H1 (cell line): ENCODE data around the gene MTFMT. TPM values are rescaled to one million over a fixed set of nuclear protein-coding genes. Genes with fewer than 3 reads are reported as not detected.

ENCODE experiments used
- CTCF ChIA-PET: fragments of 300-600 bp; sonication (Branson Sonifier 250); formaldehyde crosslinking; loops from one replicate; lab custom pipeline; 2021; ENCODE audit not compliant: partially characterized antibody; lab: Charles Lee
- POLR2A ChIA-PET: fragments of 300-600 bp; sonication (Branson Sonifier 250); formaldehyde crosslinking; loops from one replicate; lab custom pipeline; 2021; ENCODE audit warnings: inconsistent platforms; ENCODE audit not compliant: partially characterized antibody; lab: Charles Lee
- DNase-seq, 2 experiments: peaks; one replicate each; pipeline versions ENCODE4 v3.0.0 to v3.0.0-alpha.2; 2010 to 2022; ENCODE audit warnings: low spot score in 2 of 2, low read depth in 1 of 2, mixed read lengths in 1 of 2
- FAIRE-seq: peaks from 2 replicates; lab custom pipeline; 2011; peaks lifted over from hg19 to GRCh38; lab: Jason Lieb, UNC
- H2AFZ ChIP-seq: 2 replicates; pipeline ENCODE4 v1.8.1; 2012; ENCODE audit warnings: low read length, inconsistent platforms
- H2AK5ac ChIP-seq: 2 replicates; pipeline ENCODE4 v1.6.1; 2013; ENCODE audit warnings: low read depth, low read length
- H2BK120ac ChIP-seq: replicated peaks from 2 replicates; pipeline ENCODE3; 2013; ENCODE audit warnings: low read depth, low read length, inconsistent platforms
- H2BK12ac ChIP-seq: 2 replicates; pipeline ENCODE4 v1.6.1; 2013; ENCODE audit warnings: low read depth, low read length
- H2BK15ac ChIP-seq: 2 replicates; pipeline ENCODE4 v1.6.1; 2013; ENCODE audit warnings: low read length
- H2BK20ac ChIP-seq: 2 replicates; pipeline ENCODE4 v1.6.1; 2013; ENCODE audit warnings: low read length
- H2BK5ac ChIP-seq: 2 replicates; pipeline ENCODE4 v1.6.1; 2013; ENCODE audit warnings: low read depth, low read length
- H3K14ac ChIP-seq: 2 replicates; pipeline ENCODE4 v1.6.1; 2013; ENCODE audit warnings: inconsistent platforms; ENCODE audit not compliant: insufficient read length
- H3K18ac ChIP-seq: 2 replicates; pipeline ENCODE4 v1.6.1; 2013; ENCODE audit warnings: low read length; ENCODE audit errors: extremely low read depth
- H3K23ac ChIP-seq: 2 replicates; pipeline ENCODE4 v1.6.1; 2013; ENCODE audit warnings: inconsistent platforms; ENCODE audit not compliant: insufficient read length
- H3K23me2 ChIP-seq: 2 replicates; pipeline ENCODE4 v1.6.1; 2013; ENCODE audit warnings: low read depth, low read length
- H3K27ac ChIP-seq: 2 replicates; pipeline ENCODE4 v1.6.1; 2011; ENCODE audit warnings: low read depth, low read length, inconsistent platforms
- H3K27me3 ChIP-seq, 4 experiments: replicated peaks in 1 of 4; 1 replicate in 1 of 4; 2 replicates in 3 of 4; pipeline versions ENCODE4 v1.6.1 to v1.8.1; 2011 to 2013; ENCODE audit warnings: low read length in 3 of 4, mild to moderate bottlenecking in 3 of 4, inconsistent platforms in 2 of 4, mixed read lengths in 2 of 4, moderate library complexity in 1 of 4; ENCODE audit not compliant: control insufficient read depth in 3 of 4, insufficient read depth in 3 of 4; ENCODE audit errors: extremely low read depth in 1 of 4
- H3K36me3 ChIP-seq, 4 experiments: 2 replicates each; pipeline versions ENCODE4 v1.6.1 to v1.8.1; 2011 to 2013; ENCODE audit warnings: mild to moderate bottlenecking in 4 of 4, low read length in 3 of 4, moderate library complexity in 2 of 4, control low read depth in 1 of 4, inconsistent platforms in 1 of 4; ENCODE audit not compliant: insufficient read depth in 4 of 4, control insufficient read depth in 2 of 4
- H3K4ac ChIP-seq: replicated peaks from 2 replicates; pipeline ENCODE3; 2013; ENCODE audit warnings: low read length, low read depth, mixed read lengths, inconsistent platforms; ENCODE audit not compliant: insufficient read length
- H3K4me1 ChIP-seq, 4 experiments: replicated peaks in 1 of 4; 1 replicate in 1 of 4; 2 replicates in 3 of 4; pipeline versions ENCODE4 v1.6.1 to v1.8.1; 2011 to 2013; ENCODE audit warnings: low read length in 3 of 4, inconsistent platforms in 2 of 4, mixed read lengths in 1 of 4; ENCODE audit not compliant: insufficient read depth in 4 of 4, control insufficient read depth in 3 of 4
- H3K4me2 ChIP-seq, 2 experiments: 2 replicates each; pipeline versions ENCODE4 v1.6.1 to v1.8.1; 2011 to 2013; ENCODE audit warnings: low read depth in 2 of 2, low read length in 2 of 2, control low read depth in 1 of 2, inconsistent platforms in 1 of 2, mild to moderate bottlenecking in 1 of 2; ENCODE audit not compliant: insufficient read depth in 1 of 2
- H3K4me3 ChIP-seq, 4 experiments: fragments of 200-600, 300-600 bp in 1 of 4; sonication (generic), shearing (Covaris generic), sonication (Bioruptor Twin) in 1 of 4; 2 replicates each; pipeline versions ENCODE4 v1.5.1 to v1.8.1; 2011 to 2016; ENCODE audit warnings: low read length in 4 of 4, low read depth in 3 of 4, control low read depth in 2 of 4, inconsistent platforms in 2 of 4, mild to moderate bottlenecking in 2 of 4, mixed read lengths in 1 of 4, moderate library complexity in 1 of 4; ENCODE audit not compliant: insufficient read depth in 2 of 4; ENCODE audit errors: extremely low read depth in 1 of 4
- H3K56ac ChIP-seq: replicated peaks from 2 replicates; pipeline ENCODE3; 2013; ENCODE audit warnings: low read depth, mild to moderate bottlenecking, mixed read lengths, low read length, inconsistent platforms; ENCODE audit not compliant: insufficient read length
- H3K79me1 ChIP-seq: 2 replicates; pipeline ENCODE4 v1.6.1; 2013; ENCODE audit warnings: low read depth, low read length, control low read depth
- H3K79me2 ChIP-seq, 2 experiments: 2 replicates each; pipeline versions ENCODE4 v1.6.1 to v1.8.1; 2012 to 2013; ENCODE audit warnings: low read length in 2 of 2, mild to moderate bottlenecking in 2 of 2, inconsistent platforms in 1 of 2; ENCODE audit not compliant: insufficient read depth in 2 of 2, control insufficient read depth in 1 of 2
- H3K9ac ChIP-seq, 4 experiments: replicated peaks in 1 of 4; 1 replicate in 1 of 4; 2 replicates in 3 of 4; pipeline versions ENCODE4 v1.6.1 to v1.8.1; 2011 to 2013; ENCODE audit warnings: low read depth in 3 of 4, low read length in 3 of 4, control low read depth in 2 of 4, mild to moderate bottlenecking in 2 of 4, moderate library complexity in 2 of 4, inconsistent platforms in 1 of 4; ENCODE audit errors: extremely low read depth in 1 of 4
- H3K9me3 ChIP-seq, 2 experiments: 2 replicates each; pipeline versions ENCODE4 v1.6.1 to v1.8.1; 2012 to 2013; ENCODE audit warnings: mild to moderate bottlenecking in 2 of 2, moderate library complexity in 2 of 2, control low read depth in 1 of 2, inconsistent platforms in 1 of 2, low read depth in 1 of 2, low read length in 1 of 2, mixed read lengths in 1 of 2; ENCODE audit not compliant: insufficient read depth in 2 of 2
- H4K20me1 ChIP-seq, 2 experiments: replicated peaks in 1 of 2; 2 replicates each; pipeline versions ENCODE3 to v1.8.1; 2011 to 2013; ENCODE audit warnings: inconsistent platforms in 2 of 2, low read length in 2 of 2, mild to moderate bottlenecking in 1 of 2; ENCODE audit not compliant: insufficient read depth in 2 of 2, control insufficient read depth in 1 of 2
- H4K5ac ChIP-seq: 2 replicates; pipeline ENCODE4 v1.6.1; 2013; ENCODE audit warnings: low read length, low read depth, mixed read lengths, inconsistent platforms; ENCODE audit not compliant: insufficient read length
- H4K8ac ChIP-seq: 2 replicates; pipeline ENCODE4 v1.8.0; 2013; ENCODE audit warnings: mild to moderate bottlenecking, moderate library complexity, low read length, inconsistent platforms; ENCODE audit not compliant: insufficient read depth; ENCODE audit errors: extremely low read depth
- H4K91ac ChIP-seq: replicated peaks from 2 replicates; pipeline ENCODE3; 2013; ENCODE audit warnings: low read length, mixed read lengths, inconsistent platforms; ENCODE audit not compliant: insufficient read length
- RAD21 ChIP-seq, 2 experiments: IDR thresholded peaks in 1 of 2; conservative IDR thresholded peaks in 1 of 2; 2 replicates each; pipeline ENCODE4 v1.6.1; 2011; ENCODE audit warnings: low read depth in 2 of 2, low read length in 2 of 2, improper control_type of control experiment in 1 of 2, inconsistent platforms in 1 of 2, mild to moderate bottlenecking in 1 of 2, moderate library complexity in 1 of 2
- SP4 ChIP-seq: IDR thresholded peaks from 2 replicates; pipeline ENCODE4 v1.6.1; 2012; ENCODE audit warnings: low read length, inconsistent platforms
- WGBS, 2 experiments: shearing (Covaris generic) in 1 of 2; methylation state at CpG; one replicate each; pipeline versions ENCODE4 v1.1.6 to v1.1.7; 2013 to 2015; ENCODE audit warnings: low lambda C conversion rate in 2 of 2, mixed read lengths in 2 of 2, inconsistent platforms in 1 of 2, low coverage in 1 of 2, missing lambda C conversion rate in 1 of 2; ENCODE audit not compliant: insufficient replicate concordance in 2 of 2, insufficient coverage in 1 of 2, insufficient read length in 1 of 2; ENCODE audit errors: extremely low coverage in 1 of 2, missing lambda C conversion rate in 1 of 2; 5-methylcytosine and 5-hydroxymethylcytosine counted together
- polyA plus RNA-seq, 7 experiments: library from polyadenylated mRNA; depleted of rRNA in 3 of 7; stranded (reverse) in 5 of 7; unstranded in 2 of 7; fragments of >200 nt in 5 of 7; fragments of 200-250 nt in 2 of 7; gene quantifications; 1 replicate in 5 of 7; 2 replicates in 1 of 7; 4 replicates in 1 of 7; pipeline versions ENCODE4 v1.2.1 to v1.2.3, GENCODE V29; 2011 to 2013; ENCODE audit warnings: missing spikeins in 2 of 7, mixed read lengths in 2 of 7
- total RNA-seq: library from RNA; stranded (reverse); fragmentation: NEBNext Ultra II Directional; extraction: Animal tissue kit (Norgen Biotek cat#: 25700); gene quantifications from 2 replicates; pipeline ENCODE4 v1.2.1, GENCODE V29; 2021

MTFMT gene
- total and polyA plus RNA-seq, 2 of the 8 experiments (the other 6 are each of a cell fraction or from before 2014, with no cell fraction given), result 7.7 to 20.8 TPM

DNA sequence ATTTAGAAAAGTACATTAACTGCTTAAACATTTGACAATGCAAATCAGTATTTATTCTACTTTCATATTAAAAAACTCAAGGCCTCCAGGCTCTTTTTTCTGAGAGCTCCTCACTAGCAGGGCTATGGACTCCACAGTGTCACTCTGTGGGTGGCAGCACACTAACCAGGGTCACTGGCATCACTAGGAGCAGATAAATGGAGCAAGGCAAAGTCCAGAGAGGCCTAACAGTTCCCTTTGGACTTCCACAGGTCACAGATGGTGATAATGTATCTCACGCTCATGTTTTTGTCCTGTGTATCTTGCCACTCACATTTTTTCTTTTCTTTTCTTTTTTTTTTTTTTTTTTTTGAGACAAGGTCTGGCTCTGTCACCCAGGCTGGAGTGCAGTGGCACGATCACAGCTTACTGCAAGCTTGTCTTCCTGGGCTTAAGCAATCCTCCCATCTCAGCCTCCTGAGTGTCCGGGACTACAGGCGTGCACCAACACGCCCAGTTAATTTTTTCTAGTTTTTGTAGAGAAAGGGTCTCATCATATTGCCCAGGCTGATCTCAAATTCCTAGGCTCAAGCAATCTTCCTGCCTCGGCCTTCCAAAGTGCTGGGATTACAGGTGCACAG is 47.5 kb downstream of the MTFMT start:
- Histone ChIP-seq H3K18ac (no peak overlapping the region), H3K4me2 (no peak overlapping the region), H3K4me1 (peaks cover 3 to 6% (median 4%) of the 10 kb centered on the region in 4 experiments; a peak in 5 of 7 replicates), H3K27ac (no peak overlapping the region), H2BK12ac (no peak overlapping the region), H3K79me2 (peaks cover 0 to 2% of the 10 kb centered on the region in 2 experiments; a peak in 1 of 4 replicates), H4K91ac (no peak overlapping the region), H4K8ac (no peak overlapping the region), H2BK20ac (no peak overlapping the region), H3K23me2 (no peaks in the 10 kb centered on the region), H3K27me3 (no peaks in the 10 kb centered on the region), H3K56ac (no peak overlapping the region), H3K23ac (no peak overlapping the region), H2AK5ac (no peak overlapping the region), H4K5ac (no peak overlapping the region), H3K36me3 (peaks cover 0 to 13% (median 0%) of the 10 kb centered on the region in 4 experiments; a peak in 1 of 8 replicates), H4K20me1 (peaks cover 0 to 2% of the 10 kb centered on the region in 2 experiments), H3K79me1 (0 out of 2 replicates have a peak, but pooled peaks cover 3% of the 10 kb centered on the region), H3K14ac (no peak overlapping the region), H3K9ac (peak overlapping the region in 1 of 4 experiments; percentile 3; a peak in 2 of 7 replicates), H2BK15ac (no peak overlapping the region), H2BK5ac (no peak overlapping the region), H2AFZ (no peak overlapping the region), H2BK120ac (no peak overlapping the region), H3K4ac (no peak overlapping the region), H3K9me3 (no peaks in the 10 kb centered on the region)
- ChIA-PET CTCF (interaction anchor here (0.6 to 1.4 kb wide), 6 partner anchors 11 to 452 kb away, joined by 3 to 5 read pairs (median 4); no protein-coding TSS in a partner anchor), POLR2A (interaction anchor here (0.6 kb wide), 1 partner anchor 19 kb away, joined by 3 read pairs; no protein-coding TSS in a partner anchor)
- FAIRE-seq, result no peak
- WGBS, 2 experiments, result 90% methylated on average over 5 of the region's 6 CpGs; no CpG with 5 or more reads in 1 of the 2 experiments
- TF ChIP-seq SP4 (no peak), RAD21 (IDR thresholded peaks at IDR 0.05 in 1 of 2, conservative IDR thresholded peaks at IDR 0.05 in 1 of 2; ENCODE audit: low read depth in 2 of 2, low read length in 2 of 2) (no peak)
- TF ChIP-seq, all 59 proteins: peak for 0
- DNase-seq, result no peak
- no peak overlapping the region for H3K4me3 ChIP-seq
